HEK293T (cell line): Measurements from ENCODE around the gene PHB1.

Experiments used
- FOXK2 ChIP-seq: fragments of 450-650 bp; IDR thresholded peaks from 2 replicates; pipeline ENCODE4 v1.6.1; 2016; ENCODE audit warnings: mild to moderate bottlenecking
- FOXM1 ChIP-seq: fragments of 450-650 bp; IDR thresholded peaks from 2 replicates; pipeline ENCODE4 v1.6.1; 2017; ENCODE audit warnings: mild to moderate bottlenecking, borderline replicate concordance
- LEF1 ChIP-seq: fragments of 450-650 bp; IDR thresholded peaks from 2 replicates; pipeline ENCODE4 v1.6.1; 2017; ENCODE audit warnings: mild to moderate bottlenecking, borderline replicate concordance
- NFRKB ChIP-seq: fragments of 450-650 bp; IDR thresholded peaks from 2 replicates; pipeline ENCODE4 v1.6.1; 2016; ENCODE audit warnings: mild to moderate bottlenecking, moderate library complexity
- SUZ12 ChIP-seq: fragments of 450-650 bp; IDR thresholded peaks from 2 replicates; pipeline ENCODE4 v1.6.1; 2016; ENCODE audit warnings: mild to moderate bottlenecking
- TARDBP ChIP-seq: fragments of 450-650 bp; IDR thresholded peaks from 2 replicates; pipeline ENCODE4 v1.6.1; 2016

DNA sequence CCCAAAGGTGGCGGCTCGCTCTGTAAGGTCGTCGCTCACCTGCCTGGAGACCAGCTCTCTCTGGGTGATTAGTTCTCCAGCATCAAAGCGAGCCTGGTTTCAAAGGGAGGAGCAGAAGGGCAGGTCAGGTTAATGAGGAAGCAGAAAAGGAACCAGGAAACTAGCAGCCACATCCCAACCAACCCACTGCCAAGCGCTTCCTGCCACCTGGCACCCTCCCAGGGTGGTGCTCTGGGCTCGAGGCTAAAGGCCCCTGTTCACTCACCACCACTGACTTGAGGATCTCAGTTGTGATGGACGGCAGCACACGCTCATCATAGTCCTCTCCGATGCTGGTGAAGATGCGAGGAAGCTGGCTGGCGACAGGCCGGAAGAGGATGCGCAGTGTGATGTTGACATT lies 5.6 kb downstream of the PHB1 start:
- no peak for TF ChIP-seq FOXM1
- no peak for TF ChIP-seq NFRKB
- no peak for TF ChIP-seq SUZ12
- no peak for TF ChIP-seq FOXK2
- no peak for TF ChIP-seq LEF1
- TF ChIP-seq TARDBP: no peak
